HS-5 (cell line): ENCODE measurements around the gene SSX3.
"Not testable (repeated sequence)": the region's sequence is repeated elsewhere in the genome, so short reads cannot be mapped to it uniquely, and the experiment has no call there.

Source experiments
- DNase-seq: peaks from one replicate; pipeline ENCODE4 v3.0.0-alpha.2; 2012; ENCODE audit warnings: low read depth

Gene SSX3

GRCh38 chrX:48356315-48357094 is at the start of gene SSX3:
Gene SSX3, minus strand, starts transcription at chrX:48356703. Its CDS starts 1,454 bp downstream, at chrX:48355249.
- DNase-seq, result not testable (repeated sequence)

- not testable (repeated sequence) for DNase-seq
These were observed 41.3 kb upstream of the SSX3 start for GRCh38 chrX:48397825-48398224.

- not testable (repeated sequence) for DNase-seq
These were observed 40.4 kb upstream of the SSX3 start for GRCh38 chrX:48396931-48397330.

GRCh38 chrX:48383239-48383638 is 26.7 kb upstream of the SSX3 start, which contains the start of gene SSX4:
Gene SSX4, plus strand, starts transcription at chrX:48383539. Its CDS starts 515 bp downstream, at chrX:48384054.
- not testable (repeated sequence) for DNase-seq

- DNase-seq, result not testable (repeated sequence)
These were observed 13.9 kb upstream of the SSX3 start for GRCh38 chrX:48370408-48370807.

GRCh38 chrX:48367717-48368408 is 11.4 kb upstream of the SSX3 start:
- DNase-seq, result not testable (repeated sequence)

GRCh38 chrX:48359281-48359680 is 2.8 kb upstream of the SSX3 start:
- DNase-seq, result not testable (repeated sequence)

- no peak for DNase-seq
These were observed 1.2 kb upstream of the SSX3 start for GRCh38 chrX:48357681-48358080.

GRCh38 chrX:48346059-48346458 is 10.4 kb downstream of the SSX3 start:
- not testable (repeated sequence) for DNase-seq

- not testable (repeated sequence) for DNase-seq
These were observed 42.5 kb downstream of the SSX3 start for GRCh38 chrX:48313996-48314395.

GRCh38 chrX:48306175-48306574 is 50.3 kb downstream of the SSX3 start:
- no peak for DNase-seq
